Measurements from ENCODE around the gene NMB.
"Not testable (repeated sequence)": the region's sequence is repeated elsewhere in the genome, so short reads cannot be mapped to it uniquely, and the experiment has no call there.

The NMB gene

DNA sequence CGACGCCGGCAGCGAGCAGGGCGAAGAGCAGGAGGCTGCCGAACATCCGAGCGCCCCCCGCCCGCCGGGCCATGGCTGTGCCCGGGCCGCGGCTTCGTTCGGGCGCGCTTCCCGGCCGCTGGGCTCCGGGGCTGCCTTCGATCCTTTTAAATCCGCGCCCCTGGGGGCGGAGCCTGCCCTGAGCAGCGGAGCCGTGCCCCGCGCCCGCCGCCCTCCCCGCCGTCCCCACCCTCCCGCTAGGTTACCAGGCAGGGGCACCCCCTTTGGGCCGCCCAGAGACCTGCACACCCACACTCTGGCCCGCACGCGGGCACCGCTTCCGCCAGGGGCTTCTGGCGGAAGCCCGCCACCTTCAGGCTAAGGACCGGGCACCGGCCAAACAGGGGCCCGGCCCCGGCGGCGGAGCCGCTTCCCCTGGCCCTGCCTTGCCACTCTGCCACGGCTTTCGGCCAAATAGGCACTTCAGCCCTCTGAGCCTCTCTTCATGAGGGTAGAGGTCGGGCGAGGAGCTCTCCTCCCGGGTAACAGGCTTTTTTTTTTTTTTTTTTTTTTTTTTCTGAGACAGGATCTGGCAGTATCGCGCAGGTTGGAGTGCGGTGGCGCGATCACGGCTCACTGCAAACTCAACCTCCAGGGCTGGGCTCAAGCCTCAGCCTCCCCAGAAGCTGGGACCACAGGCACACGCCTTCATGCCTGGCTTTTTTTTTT is at the start of gene NMB:
Gene NMB (minus strand): TSS at position 120 of the 708 bp plus-strand sequence. CDS start 47 bp downstream, at position 73.
- peak; percentile 52 for DNase-seq (ENCODE audit: low read depth, low spot score)

DNA sequence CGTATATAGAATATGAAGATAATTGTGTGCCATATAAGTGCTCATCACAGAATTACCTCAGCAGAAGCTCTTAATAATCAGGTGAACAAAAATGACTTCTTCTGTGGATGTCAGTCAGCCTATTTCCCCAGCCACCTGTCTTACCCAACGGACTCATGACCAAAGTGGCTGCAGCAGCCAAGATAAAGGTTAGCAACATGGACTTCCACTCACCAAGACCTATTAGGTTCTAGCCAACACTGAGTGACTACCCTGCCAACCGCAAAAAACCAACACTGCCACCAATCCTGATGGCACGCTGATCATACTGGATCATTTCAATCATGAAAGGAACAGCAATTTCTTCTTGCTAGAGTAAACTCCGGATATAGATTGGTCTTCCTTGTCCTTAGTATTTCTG is 45.8 kb upstream of the NMB start:
- no peak for DNase-seq (ENCODE audit: low read depth, low spot score)

- DNase-seq (ENCODE audit: low read depth, low spot score), result no peak
Observed at GRCh38 chr15:84702961-84703482, 45.0 kb upstream of the NMB start.

- DNase-seq (ENCODE audit: low read depth, low spot score), result no peak
Observed at GRCh38 chr15:84699538-84700191, 41.7 kb upstream of the NMB start.

DNA sequence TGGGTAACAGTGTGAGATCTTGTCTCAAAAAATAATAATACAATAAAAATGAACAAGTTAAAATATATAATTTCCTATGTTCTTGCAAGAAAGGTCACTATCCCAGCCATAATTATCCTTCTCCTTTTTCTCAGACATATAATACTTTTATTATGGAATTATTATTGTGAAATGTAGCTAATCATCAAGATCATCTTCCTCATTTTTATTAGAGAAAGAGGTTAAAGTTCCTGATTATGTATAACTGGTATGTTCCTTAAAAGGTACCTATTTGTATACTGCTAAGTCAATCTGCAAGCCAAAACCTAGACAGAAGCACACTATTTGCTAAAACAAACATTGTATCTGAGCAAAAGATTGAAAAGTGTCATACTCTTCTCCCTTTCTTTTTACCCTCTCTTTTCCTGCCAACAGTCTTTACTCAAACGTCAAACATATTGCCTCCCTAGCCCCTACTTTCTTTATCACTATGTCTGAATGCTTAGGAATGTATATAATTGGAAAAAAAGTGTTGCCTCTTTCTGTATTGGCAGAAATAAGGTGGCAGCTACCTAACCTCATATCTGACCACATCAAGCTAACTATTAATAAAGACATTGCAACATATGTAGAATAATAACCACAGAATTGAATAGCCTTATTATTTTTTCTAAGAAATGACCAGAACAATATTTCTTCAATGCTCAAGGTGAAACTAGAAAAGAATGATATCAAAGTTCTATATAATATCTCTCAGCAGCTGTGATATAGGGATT is 39.4 kb upstream of the NMB start:
- no peak for DNase-seq (ENCODE audit: low read depth, low spot score)

DNA sequence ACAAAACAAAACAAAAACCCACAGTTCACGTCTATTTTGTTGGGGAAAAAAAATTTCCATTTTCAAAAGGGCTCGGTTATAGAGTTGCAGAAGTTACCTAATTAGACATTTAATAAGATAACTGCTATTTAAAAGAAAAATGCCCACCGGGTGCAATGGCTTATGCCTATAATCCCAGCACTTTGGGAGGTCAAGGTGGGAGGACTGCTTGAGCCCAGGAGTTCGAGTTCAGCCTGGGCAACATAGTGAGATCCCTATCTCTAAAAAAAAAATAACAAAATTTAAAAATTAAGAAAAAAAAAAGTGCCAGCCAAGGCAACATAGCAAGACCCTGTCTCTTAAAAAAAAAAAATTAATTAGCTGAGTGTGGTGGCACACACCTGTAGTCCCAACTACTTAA is 38.8 kb upstream of the NMB start:
- no peak for DNase-seq (ENCODE audit: low read depth, low spot score)

DNA sequence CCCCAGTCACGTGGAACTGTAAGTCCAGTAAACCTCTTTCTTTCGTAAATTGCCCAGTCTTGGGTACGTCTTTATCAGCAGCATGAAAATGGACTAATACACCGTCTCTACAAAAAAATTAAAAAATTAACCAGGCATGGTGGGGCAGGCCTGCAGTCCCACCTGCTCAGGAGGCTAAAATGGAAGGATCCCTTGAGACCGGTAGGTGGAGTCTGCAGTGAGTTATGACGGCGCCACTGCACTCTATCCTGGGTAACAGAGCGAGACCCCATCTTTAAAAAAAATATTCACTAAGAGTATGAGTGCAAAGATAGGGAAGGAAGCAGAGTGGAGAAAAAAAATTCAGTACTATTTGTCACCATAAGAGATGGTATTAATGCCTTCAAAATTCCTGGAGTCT is 32.3 kb upstream of the NMB start:
- no peak for DNase-seq (ENCODE audit: low read depth, low spot score)

GRCh38 chr15:84689858-84690257 is 31.9 kb upstream of the NMB start:
- no peak for DNase-seq (ENCODE audit: low read depth, low spot score)

- not testable (repeated sequence) for DNase-seq (ENCODE audit: low read depth, low spot score)
Observed at GRCh38 chr15:84686446-84686845, 28.4 kb upstream of the NMB start.

DNA sequence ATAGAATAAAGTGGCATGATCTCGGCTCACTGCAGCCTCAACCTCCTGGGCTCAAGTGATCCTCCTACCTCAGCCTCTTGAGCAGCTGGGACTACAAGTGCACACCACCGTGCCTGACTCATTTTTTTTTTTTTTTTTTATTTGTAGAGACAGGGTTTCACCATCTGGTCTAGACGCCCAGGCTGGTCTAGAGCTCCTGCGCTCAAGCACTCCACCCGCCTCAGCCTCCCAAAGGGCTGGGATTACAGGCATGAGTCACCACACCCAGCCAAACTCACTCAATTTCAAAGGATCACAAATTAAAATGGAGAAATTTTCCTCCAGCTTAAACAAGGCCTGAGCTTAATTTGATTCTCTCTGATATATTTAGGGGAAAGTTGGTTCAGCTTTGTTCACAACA is 27.3 kb upstream of the NMB start:
- no peak for DNase-seq (ENCODE audit: low read depth, low spot score)

DNA sequence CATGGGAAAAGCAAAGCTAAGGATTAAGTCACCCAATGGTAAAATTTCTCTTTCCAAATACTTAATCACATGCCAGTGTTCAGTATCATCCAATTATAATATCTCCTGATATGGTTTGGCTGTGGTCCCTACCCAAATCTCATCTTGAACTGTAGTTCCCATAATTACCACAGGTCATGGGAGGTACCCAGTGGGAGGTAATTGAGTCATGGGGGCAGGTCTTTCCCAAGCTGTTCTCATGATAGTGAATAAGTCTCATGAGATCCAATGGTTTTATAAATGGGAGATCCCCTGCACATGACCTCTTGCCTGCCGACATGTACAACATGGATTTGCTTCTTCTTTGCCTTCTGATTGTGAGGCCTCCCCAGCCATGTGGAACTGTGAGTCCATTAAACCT is 26.1 kb upstream of the NMB start:
- DNase-seq (ENCODE audit: low read depth, low spot score), result no peak

DNA sequence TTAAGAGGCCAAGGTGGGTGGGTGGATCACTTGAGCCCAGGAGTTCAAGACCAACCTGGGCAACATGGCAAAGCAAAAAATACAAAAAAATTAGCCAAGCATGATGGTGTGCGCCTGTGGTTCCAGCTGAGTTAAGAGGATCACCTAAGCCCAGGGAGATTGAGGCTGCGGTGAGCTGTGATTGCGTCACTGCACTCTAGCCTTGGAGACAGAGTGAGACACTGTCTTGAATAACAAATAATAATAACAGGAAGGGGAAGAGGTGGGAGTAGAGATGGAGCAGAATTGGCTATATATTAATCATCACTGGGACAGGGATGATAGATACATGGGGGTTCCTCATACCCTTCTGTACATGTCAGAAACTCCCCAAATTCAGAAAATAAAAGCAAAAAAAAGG is 23.8 kb upstream of the NMB start:
- DNase-seq (ENCODE audit: low read depth, low spot score), result no peak

GRCh38 chr15:84671211-84671610 is 13.2 kb upstream of the NMB start:
- no peak for DNase-seq (ENCODE audit: low read depth, low spot score)

DNA sequence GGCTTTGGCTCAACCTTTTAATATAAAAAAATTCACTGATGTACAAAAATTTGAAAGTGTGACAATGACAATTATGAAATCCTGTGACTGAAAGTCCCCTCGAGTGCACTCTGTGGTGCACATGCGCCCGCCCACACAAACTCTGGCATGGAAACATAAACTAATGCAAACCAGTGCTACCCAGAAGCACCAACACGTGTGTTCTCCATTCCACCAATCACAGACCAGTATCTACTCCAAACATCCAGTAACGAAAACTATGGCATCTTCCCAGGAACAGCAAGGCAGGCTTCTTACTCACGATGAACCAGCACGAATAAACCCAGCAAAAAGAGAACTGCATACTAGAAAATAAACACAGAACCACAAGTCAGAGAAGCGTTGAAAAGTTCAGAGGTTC is 11.7 kb upstream of the NMB start:
- no peak for DNase-seq (ENCODE audit: low read depth, low spot score)

DNA sequence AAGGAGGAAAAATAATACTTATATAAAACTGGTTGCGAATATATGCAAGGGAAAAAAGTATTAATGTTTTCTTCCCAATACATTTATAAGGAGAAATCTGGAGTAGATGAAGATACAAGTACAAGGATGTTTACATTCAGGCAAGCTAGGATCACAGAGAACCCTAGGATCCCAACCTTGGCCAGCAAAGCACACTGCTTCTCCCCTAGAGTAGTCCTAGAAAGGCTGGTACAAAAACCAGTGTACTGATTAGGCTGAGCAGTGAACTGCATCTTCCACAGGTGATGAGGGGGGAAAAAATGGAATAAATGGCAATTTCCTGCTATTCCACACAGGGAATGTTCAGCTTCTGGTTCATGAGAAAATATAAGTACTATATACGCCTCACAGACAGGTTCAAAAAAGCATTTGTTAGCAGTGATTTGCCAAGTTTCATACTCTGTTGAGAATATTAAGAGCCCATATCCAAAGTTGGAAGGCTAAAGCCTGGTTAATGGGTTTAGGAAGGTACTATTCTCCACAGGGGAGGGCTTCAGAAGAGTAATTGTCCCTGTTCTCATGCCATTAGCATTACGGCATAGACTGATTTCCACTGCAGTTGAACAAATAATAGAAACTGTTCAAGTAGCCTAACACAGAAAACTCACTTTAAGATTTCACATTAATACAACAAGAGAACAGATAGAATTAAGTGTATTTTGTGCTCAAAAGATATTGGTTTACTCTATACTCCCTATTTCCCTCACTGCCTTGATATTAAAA is 10.4 kb upstream of the NMB start:
- no peak for DNase-seq (ENCODE audit: low read depth, low spot score)

DNA sequence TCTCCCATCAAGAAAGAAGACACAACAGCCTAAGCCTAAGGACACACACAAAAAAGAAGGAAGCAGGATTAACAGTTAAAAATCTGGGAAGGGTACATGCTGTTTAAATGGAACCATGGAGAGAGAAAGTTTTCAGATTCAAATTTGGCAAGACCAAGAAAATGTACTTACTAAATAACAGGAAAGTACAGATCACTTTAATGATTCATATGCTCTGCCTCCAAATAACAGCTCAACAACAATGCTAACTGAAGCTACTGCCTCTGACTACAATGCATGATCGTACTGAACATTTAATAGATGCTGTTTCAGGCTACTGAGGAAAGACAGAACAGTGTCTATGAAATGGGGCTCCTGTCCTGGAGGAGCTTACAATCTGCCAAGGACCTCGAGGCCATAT is 8.4 kb upstream of the NMB start:
- no peak for DNase-seq (ENCODE audit: low read depth, low spot score)

DNA sequence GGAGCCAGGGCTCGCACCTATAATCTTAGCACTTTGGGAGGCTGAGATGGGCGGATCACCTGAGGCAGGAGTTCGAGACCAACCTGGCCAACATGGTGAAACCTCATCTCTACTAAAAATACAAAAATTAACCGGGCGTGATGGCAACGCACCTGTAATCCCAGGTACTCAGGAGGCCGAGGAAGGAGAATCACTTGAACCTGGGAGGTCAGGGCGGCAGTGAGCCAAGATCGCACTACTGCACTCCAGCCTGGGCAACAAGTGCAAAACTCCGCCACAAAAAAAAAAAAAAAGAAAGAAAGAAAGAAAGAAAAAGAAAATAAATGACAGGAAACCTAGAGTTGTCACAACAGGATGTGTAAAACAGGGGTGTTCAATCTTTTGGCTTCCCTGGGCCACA is 3.0 kb upstream of the NMB start:
- DNase-seq (ENCODE audit: low read depth, low spot score), result no peak

GRCh38 chr15:84659904-84660781 is 2.1 kb upstream of the NMB start:
- DNase-seq (ENCODE audit: low read depth, low spot score), result no peak

GRCh38 chr15:84658788-84659411 is 901 bp upstream of the NMB start:
- no peak for DNase-seq (ENCODE audit: low read depth, low spot score)

DNA sequence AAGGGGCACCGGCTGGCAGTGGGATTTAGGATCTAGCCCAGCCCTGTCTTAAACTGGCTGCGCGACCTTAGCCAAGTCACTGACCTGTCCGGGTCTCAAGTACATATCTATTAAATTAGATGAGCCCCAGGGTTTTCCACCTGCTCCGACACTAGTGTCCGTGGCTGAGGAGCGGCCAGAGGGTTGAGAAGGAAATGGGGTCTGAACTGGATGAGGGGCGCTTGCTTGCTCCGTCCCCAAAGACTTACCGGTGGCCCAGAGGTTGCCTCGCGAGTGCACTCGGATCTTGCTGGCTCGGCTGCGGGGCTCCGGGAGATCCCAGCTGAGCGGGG is 285 bp downstream of the NMB start:
- DNase-seq (ENCODE audit: low read depth, low spot score), result no peak

- DNase-seq (ENCODE audit: low read depth, low spot score), result no peak
Observed at GRCh38 chr15:84656972-84657371, 1.0 kb downstream of the NMB start.
